HG03196 (cell line): ENCODE results near the gene ZDHHC24.
"Not testable (repeated sequence)": the region's sequence is repeated elsewhere in the genome, so short reads cannot be mapped to it uniquely, and the experiment has no call there.

ENCODE experiments used
- ATAC-seq: cut with Tn5 transposase; IDR thresholded peaks from one replicate; pipeline ENCODE4 v1.9.1; 2021; ENCODE audit not compliant: unreplicated experiment

ZDHHC24 gene

GRCh38 chr11:66546966-66547661 lies 1.3 kb upstream of the ZDHHC24 start:
- no peak for ATAC-seq

GRCh38 chr11:66546368-66546965 lies 619 bp upstream of the ZDHHC24 start, which contains the start of gene ACTN3:
ACTN3 (plus strand) TSS chr11:66546903; CDS start chr11:66546938, 35 bp downstream.
- ATAC-seq, result no peak

GRCh38 chr11:66544952-66545351 lies 896 bp downstream of the ZDHHC24 start:
- ATAC-seq, result not testable (repeated sequence)

DNA sequence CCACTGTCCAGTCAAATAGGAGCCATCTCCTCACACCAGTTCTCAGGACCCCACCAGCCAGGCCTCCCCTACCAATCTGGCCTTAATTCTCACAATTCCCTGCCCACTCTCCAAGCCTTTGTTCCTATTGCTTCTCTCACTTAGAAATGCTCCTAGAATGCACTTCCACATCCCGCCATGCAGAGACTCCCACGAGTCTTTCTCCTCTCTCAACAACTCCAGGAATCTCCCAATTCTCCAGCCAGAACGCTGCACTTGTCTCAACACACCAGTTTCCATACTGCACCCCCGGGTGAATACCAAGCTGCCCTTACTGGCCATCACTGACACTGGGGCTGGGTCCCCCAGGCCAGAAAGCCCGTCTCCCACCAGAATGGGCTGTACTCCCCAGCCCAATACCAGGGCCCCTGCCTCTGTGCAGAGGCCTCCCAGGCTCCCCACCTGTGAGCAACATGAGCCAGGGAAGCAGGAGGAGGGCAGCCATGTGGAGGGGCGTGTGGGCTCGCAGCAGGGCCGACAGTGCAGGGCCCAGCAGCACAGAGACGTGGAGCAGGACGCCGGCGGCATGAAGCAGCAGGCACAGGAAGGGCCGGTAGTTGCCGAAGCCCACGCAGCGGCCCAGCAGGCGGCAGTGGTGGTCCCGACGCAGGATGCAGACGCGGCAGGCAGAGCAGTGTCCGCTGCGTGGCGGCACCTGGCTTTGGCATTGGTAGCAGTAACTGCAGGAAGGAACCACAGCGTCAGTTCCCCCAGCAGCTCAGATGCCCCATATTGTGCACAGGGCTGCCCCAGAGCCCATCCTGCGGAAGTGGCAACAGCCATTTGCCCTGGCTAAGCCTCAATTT lies 2.4 kb downstream of the ZDHHC24 start:
- ATAC-seq, result no peak

- no peak for ATAC-seq
Observed at GRCh38 chr11:66542362-66542761, 3.5 kb downstream of the ZDHHC24 start.

GRCh38 chr11:66541892-66542291 lies 4.0 kb downstream of the ZDHHC24 start:
- ATAC-seq, result no peak

DNA sequence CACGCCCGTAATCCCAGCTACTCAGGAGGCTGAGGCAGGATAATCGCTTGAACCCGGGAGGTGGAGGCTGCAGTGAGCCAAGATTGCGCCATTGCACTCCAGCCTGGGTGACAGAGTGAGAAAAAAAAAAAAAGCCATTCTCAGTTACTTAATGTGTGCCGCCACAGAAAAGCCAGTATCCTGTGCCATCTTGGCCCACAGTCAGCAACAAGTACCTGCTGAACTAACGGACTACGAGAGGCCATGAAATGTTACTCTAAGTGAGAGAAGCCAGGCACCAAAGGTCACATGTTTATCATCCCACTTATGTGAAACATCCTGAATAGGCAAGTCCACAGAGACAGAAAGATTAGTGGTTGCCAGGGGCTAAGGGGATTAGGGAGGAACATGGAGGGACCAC lies 5.2 kb downstream of the ZDHHC24 start:
- not testable (repeated sequence) for ATAC-seq

- no peak for ATAC-seq
Observed at GRCh38 chr11:66539870-66540213, 6.0 kb downstream of the ZDHHC24 start.

- ATAC-seq, result no peak
Observed at GRCh38 chr11:66539170-66539869, 6.5 kb downstream of the ZDHHC24 start.

- ATAC-seq, result no peak
Observed at GRCh38 chr11:66532784-66533183, 13.1 kb downstream of the ZDHHC24 start.

GRCh38 chr11:66531841-66532240 lies 14.0 kb downstream of the ZDHHC24 start:
- ATAC-seq, result no peak

DNA sequence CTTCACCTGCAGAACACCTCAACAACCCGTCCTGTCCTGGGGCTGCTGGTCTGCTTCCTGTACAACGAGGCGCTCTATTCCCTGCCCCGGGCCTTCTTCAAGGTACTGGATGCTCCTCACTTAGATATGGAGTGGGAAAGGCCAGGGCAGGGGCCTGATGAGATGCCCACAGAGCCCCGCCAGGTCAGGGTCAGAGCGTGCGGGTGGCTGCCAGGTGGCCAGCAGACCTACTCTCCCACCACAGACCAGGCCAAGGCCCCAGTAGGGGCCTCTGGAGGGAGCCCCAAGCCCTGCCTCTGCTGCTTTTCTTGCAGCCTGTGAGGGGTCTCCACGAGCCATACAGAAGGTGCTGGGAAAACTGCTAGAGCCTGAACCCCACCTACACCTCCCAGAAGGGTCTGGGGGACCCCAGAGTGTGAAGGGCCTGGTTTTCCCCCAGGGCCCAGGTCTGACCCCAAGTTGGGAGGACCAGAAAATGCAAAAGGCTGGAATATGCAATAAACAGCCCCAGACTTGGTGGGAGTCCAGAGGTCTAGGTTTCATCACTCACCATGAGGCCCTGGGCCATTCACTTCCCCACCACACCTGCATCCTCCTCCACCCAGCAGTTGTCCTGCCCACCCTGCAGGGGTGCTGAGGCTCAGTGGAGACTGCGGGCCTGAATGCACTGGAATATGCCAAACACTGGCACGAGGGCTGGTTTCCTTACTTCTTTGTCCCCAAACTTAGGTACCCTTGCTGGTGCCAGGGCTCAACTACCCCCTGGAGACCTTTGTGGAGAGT lies 14.7 kb downstream of the ZDHHC24 start:
- ATAC-seq, result no peak

- ATAC-seq, result no peak
Observed at GRCh38 chr11:66529655-66530054, 16.2 kb downstream of the ZDHHC24 start.

- no peak for ATAC-seq
Observed at GRCh38 chr11:66529069-66529468, 16.8 kb downstream of the ZDHHC24 start.

DNA sequence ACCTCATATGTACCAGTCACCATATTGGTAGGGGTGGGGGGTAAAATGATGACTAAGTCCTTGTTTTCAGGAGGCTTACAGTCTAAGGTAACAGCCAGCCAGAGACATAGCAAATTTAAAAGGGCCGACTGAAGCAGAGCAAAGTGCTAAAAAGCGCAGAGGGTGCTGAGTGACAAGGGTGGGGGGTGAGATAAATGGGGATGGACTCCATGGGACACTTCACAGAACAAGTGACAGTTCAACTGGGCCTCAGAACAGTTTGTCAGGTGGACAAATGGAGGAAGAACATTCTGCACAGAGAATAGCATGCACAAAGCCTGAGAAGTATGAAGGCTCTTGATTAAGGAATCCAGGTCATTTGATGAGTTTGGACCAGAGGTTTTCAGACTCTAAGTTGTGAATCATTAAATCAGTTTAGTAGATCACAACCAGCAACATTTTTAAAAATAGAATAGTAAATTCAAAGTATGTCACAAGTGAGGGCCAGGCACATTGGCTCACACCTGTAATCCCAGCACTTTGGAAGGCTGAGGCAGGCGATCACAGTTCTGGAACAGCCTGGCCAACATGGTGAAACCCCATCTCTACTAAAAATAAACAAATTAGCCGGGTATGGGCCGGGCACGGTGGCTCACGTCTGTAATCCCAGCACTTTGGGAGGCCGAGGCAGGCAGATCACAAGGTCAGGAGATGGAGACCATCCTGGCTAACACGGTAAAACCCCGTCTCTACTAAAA lies 21.4 kb downstream of the ZDHHC24 start:
- no peak for ATAC-seq

DNA sequence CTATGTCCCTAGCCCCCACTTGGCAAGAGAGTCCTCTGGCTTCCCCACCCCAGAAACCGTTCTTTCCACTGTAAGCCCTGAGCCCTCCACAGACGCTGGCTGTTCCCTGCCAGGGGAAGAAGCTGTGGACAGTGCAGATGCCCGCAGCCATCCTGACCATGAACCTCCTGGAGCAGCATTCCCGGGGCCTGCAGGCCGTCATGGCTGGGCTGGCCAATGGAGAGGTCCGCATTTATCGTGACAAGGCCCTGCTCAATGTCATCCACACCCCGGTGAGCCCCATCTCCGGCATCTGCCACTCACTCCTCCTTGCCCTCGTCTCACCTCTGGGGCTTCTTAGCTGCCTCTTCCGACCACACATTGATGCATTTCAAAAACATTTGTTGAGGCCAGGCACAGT lies 22.2 kb downstream of the ZDHHC24 start:
- no peak for ATAC-seq

- ATAC-seq, result no peak
Observed at GRCh38 chr11:66510990-66511339, 34.9 kb downstream of the ZDHHC24 start.

DNA sequence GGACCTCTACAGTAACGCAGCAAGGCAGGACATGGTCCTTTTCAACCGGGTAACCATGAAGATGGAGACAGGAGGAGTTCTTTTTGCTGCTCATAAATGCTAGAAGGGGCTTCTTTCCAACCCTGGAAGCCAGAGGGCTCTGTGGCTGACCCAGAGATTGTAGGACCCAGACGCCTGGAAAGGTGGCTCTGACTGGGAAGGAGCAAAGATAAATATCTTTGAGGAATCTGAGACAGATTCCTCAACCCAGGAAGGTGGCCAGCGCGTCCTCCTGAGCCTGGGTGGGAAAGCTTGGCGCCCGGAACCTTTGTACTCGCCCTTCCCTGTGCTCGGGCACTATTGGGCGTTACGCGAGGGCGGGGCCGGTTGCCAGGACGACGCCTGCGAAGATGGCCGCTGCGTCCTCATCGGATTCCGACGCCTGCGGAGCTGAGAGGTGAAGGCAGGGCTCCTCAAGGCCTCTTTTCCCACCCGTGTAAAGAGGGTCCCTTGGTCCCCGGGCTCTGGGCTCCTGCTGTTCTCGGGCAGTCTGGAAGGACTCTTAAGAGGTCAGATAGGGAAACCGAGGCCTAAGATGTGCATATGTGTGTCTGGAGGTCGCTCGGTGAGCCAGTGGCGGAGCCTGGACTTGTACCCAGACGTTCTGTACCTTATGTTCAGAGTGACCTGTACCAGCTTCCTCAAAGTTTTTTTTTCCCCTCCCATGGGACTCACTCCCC lies 35.4 kb downstream of the ZDHHC24 start, which contains the start of gene BBS1:
Gene BBS1, plus strand, starts transcription at position 365 of the 719 bp plus-strand sequence. Its CDS starts 25 bp downstream, at position 390.
- ATAC-seq, result peak; percentile 84

GRCh38 chr11:66509131-66509561 lies 36.7 kb downstream of the ZDHHC24 start:
- ATAC-seq, result no peak
